ENCODE measurements around the gene HUNK. TPM values are rescaled to one million over a fixed set of nuclear protein-coding genes. Genes with fewer than 3 reads are reported as not detected.

The HUNK gene
- total RNA-seq, 4 donors from 2014 or later, result 1.6 to 7.0 (median 3.4) TPM

Other genes with a start within 250 kb of the HUNK start
- gene SOD1, start 213.3 kb upstream of the HUNK start, total RNA-seq, result 100 to 1,000 TPM; 102 to 304 (median 219) TPM
- gene SCAF4, start 140.9 kb upstream of the HUNK start, total RNA-seq, result 10 to 100 TPM; 26.4 to 33.1 (median 30.2) TPM